Panc1 (cell line): ENCODE results near the gene OR52E4. TPM values are rescaled to one million over a fixed set of nuclear protein-coding genes. Genes with fewer than 3 reads are reported as not detected.

ENCODE experiments used
- ATAC-seq: fragments of 200-7000 bp; cut with Tn5 transposase; 2 replicates; pipeline ENCODE4 v1.9.1; 2020; ENCODE audit warnings: mild to moderate bottlenecking, moderate library complexity
- BruUV-seq: library from RNA; stranded (reverse); fragments of 400-500 nt; replicated peaks from 2 replicates; lab custom pipeline; 2021; lab: Mats Ljungman, UMichigan
- CTCF ChIA-PET: fragments of 300-600 bp; sonication (Branson Sonifier 250); formaldehyde crosslinking; loops from one replicate; lab custom pipeline; 2022; ENCODE audit warnings: antibody characterized with exemption; lab: Charles Lee
- POLR2A ChIA-PET: fragments of 300-600 bp; sonication (Branson Sonifier 250); formaldehyde crosslinking; loops from one replicate; lab custom pipeline; 2022; ENCODE audit warnings: antibody characterized with exemption; lab: Charles Lee
- DNase-seq: peaks from one replicate; pipeline ENCODE4 v3.0.0-alpha.2; 2010; ENCODE audit warnings: low read depth, low spot score
- H3K27ac ChIP-seq: 2 replicates; pipeline ENCODE4 v1.5.1; 2011; ENCODE audit warnings: mild to moderate bottlenecking, low read length, inconsistent platforms
- H3K27me3 ChIP-seq: fragments of 200-500 bp; sonication (Bioruptor generic); 2 replicates; pipeline ENCODE4 v1.6.0; 2014; ENCODE audit warnings: low read length, inconsistent platforms; ENCODE audit not compliant: control insufficient read depth, insufficient read depth
- H3K36me3 ChIP-seq: fragments of 200-500 bp; sonication (Bioruptor generic); 2 replicates; pipeline ENCODE4 v1.5.1; 2014; ENCODE audit warnings: inconsistent platforms, mild to moderate bottlenecking, low read length, moderate library complexity; ENCODE audit not compliant: control insufficient read depth, insufficient read depth
- H3K4me1 ChIP-seq: 2 replicates; pipeline ENCODE4 v1.5.1; 2011; ENCODE audit warnings: inconsistent platforms, mild to moderate bottlenecking, low read length, moderate library complexity; ENCODE audit not compliant: control insufficient read depth, insufficient read depth
- H3K4me3 ChIP-seq, 2 experiments: 2 replicates each; pipeline ENCODE4 v1.5.1; 2011 to 2012; ENCODE audit warnings: low read depth in 2 of 2, low read length in 2 of 2, mild to moderate bottlenecking in 2 of 2, inconsistent platforms in 1 of 2, moderate library complexity in 1 of 2
- H3K9me3 ChIP-seq: fragments of 200-500 bp; sonication (Bioruptor generic); 2 replicates; pipeline ENCODE4 v1.5.1; 2014; ENCODE audit warnings: low read depth, mild to moderate bottlenecking, inconsistent platforms, low read length, moderate library complexity; ENCODE audit not compliant: control insufficient read depth, insufficient read depth
- POLR2AphosphoS5 ChIP-seq: IDR thresholded peaks from 2 replicates; pipeline ENCODE4 v1.6.1; 2012; ENCODE audit warnings: mild to moderate bottlenecking, low read depth, low read length, moderate library complexity
- SIN3A ChIP-seq: IDR thresholded peaks from 2 replicates; pipeline ENCODE4 v1.6.1; 2012; ENCODE audit warnings: low read depth, mild to moderate bottlenecking, low read length, moderate library complexity, borderline replicate concordance; ENCODE audit not compliant: insufficient read depth
- TCF7L2 ChIP-seq: IDR thresholded peaks from 2 replicates; pipeline ENCODE4 v1.6.1; 2011; ENCODE audit warnings: mild to moderate bottlenecking, low read depth, low read length, inconsistent platforms
- in situ Hi-C: cut with HindIII; loops from 2 replicates; pipeline ENCODE4 v1.10.0; 2016; ENCODE audit warnings: low sequenced_read_pairs, low pct_unique_long_range_greater_than_20kb
- intact Hi-C: fragments of 100-400 bp; cut with micrococcal nuclease; formaldehyde crosslinking; loops from one replicate; pipeline ENCODE4 v1.10.0; 2022; ENCODE audit not compliant: unreplicated experiment
- total RNA-seq: library from RNA; stranded (reverse); gene quantifications from one replicate; pipeline ENCODE4 v1.2.1, GENCODE V29; 2021; ENCODE audit not compliant: unreplicated experiment
- TF ChIP-seq, protein P1 (sequence below): fragments of 450-650 bp; IDR thresholded peaks from 2 replicates; pipeline ENCODE4 v1.5.1; 2017; ENCODE audit warnings: mild to moderate bottlenecking
- TF ChIP-seq, protein P2 (sequence below), 2 experiments: IDR thresholded peaks; 2 replicates each; pipeline ENCODE4 v1.6.1; 2011 to 2012; ENCODE audit warnings: low read depth in 2 of 2, control low read depth in 1 of 2, low read length in 1 of 2, mild to moderate bottlenecking in 1 of 2, moderate library complexity in 1 of 2; ENCODE audit not compliant: insufficient read depth in 1 of 2

The OR52E4 gene
- total RNA-seq, 1 experiment from 2014 or later: not detected

DNA sequence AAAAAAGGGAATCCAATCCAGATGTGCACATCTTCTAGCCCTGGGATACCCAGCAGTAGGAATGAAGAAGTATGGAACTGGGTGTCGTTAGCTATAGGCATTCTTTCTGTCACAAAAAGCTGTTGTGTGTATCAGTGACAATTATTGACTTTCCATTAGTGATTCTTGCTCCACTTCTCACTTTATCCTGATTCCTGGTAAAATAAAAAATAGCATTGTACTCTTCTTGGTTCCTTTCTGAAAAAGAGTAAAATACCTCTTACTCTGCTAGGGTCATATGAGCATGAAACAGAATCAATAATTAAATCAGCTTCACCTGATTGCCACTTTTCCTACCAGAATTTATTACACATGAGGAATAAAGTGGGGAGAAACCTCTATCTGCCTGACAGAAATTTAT is 38.6 kb upstream of the OR52E4 start, which contains the start of gene OR52E6:
Gene OR52E6 (minus strand): TSS at position 101 of the 400 bp plus-strand sequence. CDS start 0 bp downstream, at position 101.
- intact Hi-C loops (no loop called here), in situ Hi-C loops (no loop called here)
- ChIA-PET CTCF (no interaction called here), POLR2A (no interaction called here)
- DNase-seq (no peak), ATAC-seq (no peak)
- no peaks in the 10 kb centered on the region for H3K36me3 ChIP-seq
- H3K27me3 ChIP-seq: peaks cover 2% of the 10 kb centered on the region; the same call in 1 of the 2 replicates
- no peaks in the 10 kb centered on the region for H3K4me1 ChIP-seq
- BruUV-seq: no TSS peak
- H3K4me3 ChIP-seq: no peak within 1 kb of the TSS
- no peaks in the 10 kb centered on the region for H3K9me3 ChIP-seq
- TF ChIP-seq TCF7L2: no peak
- TF ChIP-seq, protein P1, sequence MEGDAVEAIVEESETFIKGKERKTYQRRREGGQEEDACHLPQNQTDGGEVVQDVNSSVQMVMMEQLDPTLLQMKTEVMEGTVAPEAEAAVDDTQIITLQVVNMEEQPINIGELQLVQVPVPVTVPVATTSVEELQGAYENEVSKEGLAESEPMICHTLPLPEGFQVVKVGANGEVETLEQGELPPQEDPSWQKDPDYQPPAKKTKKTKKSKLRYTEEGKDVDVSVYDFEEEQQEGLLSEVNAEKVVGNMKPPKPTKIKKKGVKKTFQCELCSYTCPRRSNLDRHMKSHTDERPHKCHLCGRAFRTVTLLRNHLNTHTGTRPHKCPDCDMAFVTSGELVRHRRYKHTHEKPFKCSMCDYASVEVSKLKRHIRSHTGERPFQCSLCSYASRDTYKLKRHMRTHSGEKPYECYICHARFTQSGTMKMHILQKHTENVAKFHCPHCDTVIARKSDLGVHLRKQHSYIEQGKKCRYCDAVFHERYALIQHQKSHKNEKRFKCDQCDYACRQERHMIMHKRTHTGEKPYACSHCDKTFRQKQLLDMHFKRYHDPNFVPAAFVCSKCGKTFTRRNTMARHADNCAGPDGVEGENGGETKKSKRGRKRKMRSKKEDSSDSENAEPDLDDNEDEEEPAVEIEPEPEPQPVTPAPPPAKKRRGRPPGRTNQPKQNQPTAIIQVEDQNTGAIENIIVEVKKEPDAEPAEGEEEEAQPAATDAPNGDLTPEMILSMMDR: no peak
- no peak for TF ChIP-seq POLR2AphosphoS5
- no peak for TF ChIP-seq SIN3A
- TF ChIP-seq, protein P2, sequence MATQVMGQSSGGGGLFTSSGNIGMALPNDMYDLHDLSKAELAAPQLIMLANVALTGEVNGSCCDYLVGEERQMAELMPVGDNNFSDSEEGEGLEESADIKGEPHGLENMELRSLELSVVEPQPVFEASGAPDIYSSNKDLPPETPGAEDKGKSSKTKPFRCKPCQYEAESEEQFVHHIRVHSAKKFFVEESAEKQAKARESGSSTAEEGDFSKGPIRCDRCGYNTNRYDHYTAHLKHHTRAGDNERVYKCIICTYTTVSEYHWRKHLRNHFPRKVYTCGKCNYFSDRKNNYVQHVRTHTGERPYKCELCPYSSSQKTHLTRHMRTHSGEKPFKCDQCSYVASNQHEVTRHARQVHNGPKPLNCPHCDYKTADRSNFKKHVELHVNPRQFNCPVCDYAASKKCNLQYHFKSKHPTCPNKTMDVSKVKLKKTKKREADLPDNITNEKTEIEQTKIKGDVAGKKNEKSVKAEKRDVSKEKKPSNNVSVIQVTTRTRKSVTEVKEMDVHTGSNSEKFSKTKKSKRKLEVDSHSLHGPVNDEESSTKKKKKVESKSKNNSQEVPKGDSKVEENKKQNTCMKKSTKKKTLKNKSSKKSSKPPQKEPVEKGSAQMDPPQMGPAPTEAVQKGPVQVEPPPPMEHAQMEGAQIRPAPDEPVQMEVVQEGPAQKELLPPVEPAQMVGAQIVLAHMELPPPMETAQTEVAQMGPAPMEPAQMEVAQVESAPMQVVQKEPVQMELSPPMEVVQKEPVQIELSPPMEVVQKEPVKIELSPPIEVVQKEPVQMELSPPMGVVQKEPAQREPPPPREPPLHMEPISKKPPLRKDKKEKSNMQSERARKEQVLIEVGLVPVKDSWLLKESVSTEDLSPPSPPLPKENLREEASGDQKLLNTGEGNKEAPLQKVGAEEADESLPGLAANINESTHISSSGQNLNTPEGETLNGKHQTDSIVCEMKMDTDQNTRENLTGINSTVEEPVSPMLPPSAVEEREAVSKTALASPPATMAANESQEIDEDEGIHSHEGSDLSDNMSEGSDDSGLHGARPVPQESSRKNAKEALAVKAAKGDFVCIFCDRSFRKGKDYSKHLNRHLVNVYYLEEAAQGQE (IDR thresholded peaks at IDR 0.05; ENCODE audit: insufficient read depth in 1 of 2, low read depth in 2 of 2, low read length in 1 of 2): no peak
- no peak within 1 kb of the TSS for H3K27ac ChIP-seq

DNA sequence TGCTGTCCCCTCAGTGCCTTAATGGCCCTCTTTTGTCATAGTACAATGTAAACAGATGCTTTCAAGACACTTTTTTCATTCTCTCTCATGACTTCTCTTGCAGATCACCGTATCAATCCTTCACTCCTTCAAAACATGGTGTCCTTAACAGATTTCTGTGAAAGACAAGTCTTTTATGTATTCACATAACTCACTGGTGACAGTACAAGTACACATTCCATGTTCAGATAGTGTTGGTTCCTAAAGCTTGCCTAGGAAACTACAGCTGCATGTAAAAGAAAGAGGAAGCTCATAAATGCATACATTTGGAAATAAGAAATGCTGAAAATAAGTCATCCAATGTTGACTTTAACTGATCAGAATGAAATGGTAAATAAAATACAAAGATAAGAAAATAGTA is 33.7 kb upstream of the OR52E4 start:
- H3K9me3 ChIP-seq: no peaks in the 10 kb centered on the region
- CTCF ChIA-PET: no interaction called here
- H3K27ac ChIP-seq: no peak overlapping the region
- BruUV-seq: no TSS peak
- ATAC-seq (no peak), DNase-seq (no peak)
- in situ Hi-C loops: no loop called here
- H3K4me1 ChIP-seq: no peaks in the 10 kb centered on the region
- intact Hi-C loops: no loop called here
- H3K4me3 ChIP-seq: no peak overlapping the region
- peaks cover 2% of the 10 kb centered on the region; the same call in 1 of the 2 replicates for H3K27me3 ChIP-seq
- POLR2A ChIA-PET: no interaction called here
- no peaks in the 10 kb centered on the region for H3K36me3 ChIP-seq
- TF ChIP-seq TCF7L2 (no peak), SIN3A (no peak), POLR2AphosphoS5 (no peak)
- TF ChIP-seq, protein P2 (IDR thresholded peaks at IDR 0.05; ENCODE audit: insufficient read depth in 1 of 2, low read depth in 2 of 2, low read length in 1 of 2): no peak
- TF ChIP-seq, protein P1: no peak
